Panc1 (cell line): Measurements from ENCODE around the gene MOXD1. TPM values are rescaled to one million over a fixed set of nuclear protein-coding genes. Genes with fewer than 3 reads are reported as not detected.

ENCODE experiments used
- ATAC-seq: fragments of 200-7000 bp; cut with Tn5 transposase; 2 replicates; pipeline ENCODE4 v1.9.1; 2020; ENCODE audit warnings: mild to moderate bottlenecking, moderate library complexity
- Bru-seq: library from RNA; stranded (reverse); fragments of 400-500 nt; gene quantifications from one replicate; lab custom pipeline; 2021; lab: Mats Ljungman, UMichigan
- BruChase-seq, 2 experiments: library from RNA; stranded (reverse); fragments of 400-500 nt; gene quantifications; one replicate each; lab custom pipeline; 2021; lab: Mats Ljungman, UMichigan
- BruUV-seq: library from RNA; stranded (reverse); fragments of 400-500 nt; replicated peaks from 2 replicates; lab custom pipeline; 2021; lab: Mats Ljungman, UMichigan
- CTCF ChIA-PET: fragments of 300-600 bp; sonication (Branson Sonifier 250); formaldehyde crosslinking; loops from one replicate; lab custom pipeline; 2022; ENCODE audit warnings: antibody characterized with exemption; lab: Charles Lee
- POLR2A ChIA-PET: fragments of 300-600 bp; sonication (Branson Sonifier 250); formaldehyde crosslinking; loops from one replicate; lab custom pipeline; 2022; ENCODE audit warnings: antibody characterized with exemption; lab: Charles Lee
- DNase-seq: peaks from one replicate; pipeline ENCODE4 v3.0.0-alpha.2; 2010; ENCODE audit warnings: low read depth, low spot score
- H3K27ac ChIP-seq: 2 replicates; pipeline ENCODE4 v1.5.1; 2011; ENCODE audit warnings: mild to moderate bottlenecking, low read length, inconsistent platforms
- H3K27me3 ChIP-seq: fragments of 200-500 bp; sonication (Bioruptor generic); 2 replicates; pipeline ENCODE4 v1.6.0; 2014; ENCODE audit warnings: low read length, inconsistent platforms; ENCODE audit not compliant: control insufficient read depth, insufficient read depth
- H3K36me3 ChIP-seq: fragments of 200-500 bp; sonication (Bioruptor generic); 2 replicates; pipeline ENCODE4 v1.5.1; 2014; ENCODE audit warnings: inconsistent platforms, mild to moderate bottlenecking, low read length, moderate library complexity; ENCODE audit not compliant: control insufficient read depth, insufficient read depth
- H3K4me1 ChIP-seq: 2 replicates; pipeline ENCODE4 v1.5.1; 2011; ENCODE audit warnings: inconsistent platforms, mild to moderate bottlenecking, low read length, moderate library complexity; ENCODE audit not compliant: control insufficient read depth, insufficient read depth
- H3K4me3 ChIP-seq, 2 experiments: 2 replicates each; pipeline ENCODE4 v1.5.1; 2011 to 2012; ENCODE audit warnings: low read depth in 2 of 2, low read length in 2 of 2, mild to moderate bottlenecking in 2 of 2, inconsistent platforms in 1 of 2, moderate library complexity in 1 of 2
- H3K9me3 ChIP-seq: fragments of 200-500 bp; sonication (Bioruptor generic); 2 replicates; pipeline ENCODE4 v1.5.1; 2014; ENCODE audit warnings: low read depth, mild to moderate bottlenecking, inconsistent platforms, low read length, moderate library complexity; ENCODE audit not compliant: control insufficient read depth, insufficient read depth
- POLR2AphosphoS5 ChIP-seq: IDR thresholded peaks from 2 replicates; pipeline ENCODE4 v1.6.1; 2012; ENCODE audit warnings: mild to moderate bottlenecking, low read depth, low read length, moderate library complexity
- SIN3A ChIP-seq: IDR thresholded peaks from 2 replicates; pipeline ENCODE4 v1.6.1; 2012; ENCODE audit warnings: low read depth, mild to moderate bottlenecking, low read length, moderate library complexity, borderline replicate concordance; ENCODE audit not compliant: insufficient read depth
- TCF7L2 ChIP-seq: IDR thresholded peaks from 2 replicates; pipeline ENCODE4 v1.6.1; 2011; ENCODE audit warnings: mild to moderate bottlenecking, low read depth, low read length, inconsistent platforms
- in situ Hi-C: cut with HindIII; loops from 2 replicates; pipeline ENCODE4 v1.10.0; 2016; ENCODE audit warnings: low sequenced_read_pairs, low pct_unique_long_range_greater_than_20kb
- intact Hi-C: fragments of 100-400 bp; cut with micrococcal nuclease; formaldehyde crosslinking; loops from one replicate; pipeline ENCODE4 v1.10.0; 2022; ENCODE audit not compliant: unreplicated experiment
- long read RNA-seq: library from polyadenylated mRNA; unstranded; transcript quantifications from one replicate; pipeline ENCODE4 v2.0.0, GENCODE V29; 2021; ENCODE audit not compliant: unreplicated experiment
- polyA plus RNA-seq: library from polyadenylated mRNA; unstranded; fragments of >200 nt; gene quantifications from one replicate; pipeline ENCODE4 v1.2.1, GENCODE V29; 2012; ENCODE audit warnings: missing spikeins; ENCODE audit not compliant: insufficient read length
- total RNA-seq: library from RNA; stranded (reverse); gene quantifications from one replicate; pipeline ENCODE4 v1.2.1, GENCODE V29; 2021; ENCODE audit not compliant: unreplicated experiment
- TF ChIP-seq, protein P1 (sequence below): fragments of 450-650 bp; IDR thresholded peaks from 2 replicates; pipeline ENCODE4 v1.5.1; 2017; ENCODE audit warnings: mild to moderate bottlenecking
- TF ChIP-seq, protein P2 (sequence below), 2 experiments: IDR thresholded peaks; 2 replicates each; pipeline ENCODE4 v1.6.1; 2011 to 2012; ENCODE audit warnings: low read depth in 2 of 2, control low read depth in 1 of 2, low read length in 1 of 2, mild to moderate bottlenecking in 1 of 2, moderate library complexity in 1 of 2; ENCODE audit not compliant: insufficient read depth in 1 of 2

MOXD1 gene
- total RNA-seq (0.21 TPM), Bru-seq, nascent RNA (percentile 9 among the genes with signal in this experiment), BruChase-seq, experiment 1, labeled RNA remaining after a 2-hour chase (percentile 6 among the genes with signal in this experiment), BruChase-seq, experiment 2, labeled RNA remaining after a 6-hour chase (percentile 7 among the genes with signal in this experiment)
- not detected for polyA plus RNA-seq
- long read RNA-seq = 0 reads

DNA sequence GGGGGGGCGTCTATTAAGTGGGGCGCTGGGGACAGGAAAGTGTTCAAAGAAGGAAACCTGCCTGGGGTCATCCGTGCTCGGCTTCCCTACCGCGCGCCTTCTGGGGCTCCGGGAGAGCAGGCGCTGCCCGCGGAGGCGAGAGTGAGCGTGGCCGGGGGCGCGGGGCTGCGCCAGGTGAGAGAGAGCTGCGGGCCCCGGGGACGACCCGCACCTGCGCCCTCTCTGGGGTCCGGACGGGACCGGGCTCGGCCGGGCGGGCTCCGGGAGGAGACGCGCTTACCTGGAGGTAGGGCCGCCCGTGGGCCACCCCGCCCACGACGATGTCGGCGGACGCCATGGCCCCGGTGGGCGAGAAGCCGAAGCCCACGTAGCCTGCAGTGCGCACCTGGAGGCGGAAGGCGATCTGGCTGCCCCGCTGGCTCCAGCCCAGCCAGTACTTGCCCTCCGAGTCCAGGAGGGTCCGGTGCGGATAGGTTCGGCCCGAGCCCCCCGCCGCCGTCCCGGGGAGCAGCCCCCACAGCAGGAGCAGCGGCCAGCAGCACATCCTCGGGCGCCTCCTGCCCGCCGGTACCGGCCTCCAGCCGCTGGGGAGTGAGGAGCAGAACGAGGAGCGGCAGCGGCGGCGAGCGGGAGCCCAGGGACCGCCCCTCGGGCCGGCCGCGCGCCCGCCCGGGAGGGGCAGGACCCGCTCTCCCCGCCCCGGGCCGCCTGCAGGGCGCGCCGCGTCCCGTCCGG lies at the start of gene MOXD1:
MOXD1 (minus strand) TSS at position 593 of the 735 bp plus-strand sequence; CDS start at position 544, 49 bp downstream.
- Histone ChIP-seq H3K36me3 (no peaks in the 10 kb centered on the region), H3K27me3 (peaks cover 39% of the 10 kb centered on the region), H3K4me1 (no peaks in the 10 kb centered on the region), H3K9me3 (no peaks in the 10 kb centered on the region), H3K27ac (no peak within 1 kb of the TSS), H3K4me3 (peak within 1 kb of the TSS; percentile 43 to 45)
- in situ Hi-C loops = no loop called here
- ATAC-seq (peak; percentile 84), DNase-seq (no peak)
- POLR2A ChIA-PET = no interaction called here
- CTCF ChIA-PET = no interaction called here
- BruUV-seq = no TSS peak
- intact Hi-C loops = no loop called here
- TF ChIP-seq, protein P1, sequence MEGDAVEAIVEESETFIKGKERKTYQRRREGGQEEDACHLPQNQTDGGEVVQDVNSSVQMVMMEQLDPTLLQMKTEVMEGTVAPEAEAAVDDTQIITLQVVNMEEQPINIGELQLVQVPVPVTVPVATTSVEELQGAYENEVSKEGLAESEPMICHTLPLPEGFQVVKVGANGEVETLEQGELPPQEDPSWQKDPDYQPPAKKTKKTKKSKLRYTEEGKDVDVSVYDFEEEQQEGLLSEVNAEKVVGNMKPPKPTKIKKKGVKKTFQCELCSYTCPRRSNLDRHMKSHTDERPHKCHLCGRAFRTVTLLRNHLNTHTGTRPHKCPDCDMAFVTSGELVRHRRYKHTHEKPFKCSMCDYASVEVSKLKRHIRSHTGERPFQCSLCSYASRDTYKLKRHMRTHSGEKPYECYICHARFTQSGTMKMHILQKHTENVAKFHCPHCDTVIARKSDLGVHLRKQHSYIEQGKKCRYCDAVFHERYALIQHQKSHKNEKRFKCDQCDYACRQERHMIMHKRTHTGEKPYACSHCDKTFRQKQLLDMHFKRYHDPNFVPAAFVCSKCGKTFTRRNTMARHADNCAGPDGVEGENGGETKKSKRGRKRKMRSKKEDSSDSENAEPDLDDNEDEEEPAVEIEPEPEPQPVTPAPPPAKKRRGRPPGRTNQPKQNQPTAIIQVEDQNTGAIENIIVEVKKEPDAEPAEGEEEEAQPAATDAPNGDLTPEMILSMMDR = no peak
- no peak for TF ChIP-seq SIN3A
- TF ChIP-seq, protein P2, sequence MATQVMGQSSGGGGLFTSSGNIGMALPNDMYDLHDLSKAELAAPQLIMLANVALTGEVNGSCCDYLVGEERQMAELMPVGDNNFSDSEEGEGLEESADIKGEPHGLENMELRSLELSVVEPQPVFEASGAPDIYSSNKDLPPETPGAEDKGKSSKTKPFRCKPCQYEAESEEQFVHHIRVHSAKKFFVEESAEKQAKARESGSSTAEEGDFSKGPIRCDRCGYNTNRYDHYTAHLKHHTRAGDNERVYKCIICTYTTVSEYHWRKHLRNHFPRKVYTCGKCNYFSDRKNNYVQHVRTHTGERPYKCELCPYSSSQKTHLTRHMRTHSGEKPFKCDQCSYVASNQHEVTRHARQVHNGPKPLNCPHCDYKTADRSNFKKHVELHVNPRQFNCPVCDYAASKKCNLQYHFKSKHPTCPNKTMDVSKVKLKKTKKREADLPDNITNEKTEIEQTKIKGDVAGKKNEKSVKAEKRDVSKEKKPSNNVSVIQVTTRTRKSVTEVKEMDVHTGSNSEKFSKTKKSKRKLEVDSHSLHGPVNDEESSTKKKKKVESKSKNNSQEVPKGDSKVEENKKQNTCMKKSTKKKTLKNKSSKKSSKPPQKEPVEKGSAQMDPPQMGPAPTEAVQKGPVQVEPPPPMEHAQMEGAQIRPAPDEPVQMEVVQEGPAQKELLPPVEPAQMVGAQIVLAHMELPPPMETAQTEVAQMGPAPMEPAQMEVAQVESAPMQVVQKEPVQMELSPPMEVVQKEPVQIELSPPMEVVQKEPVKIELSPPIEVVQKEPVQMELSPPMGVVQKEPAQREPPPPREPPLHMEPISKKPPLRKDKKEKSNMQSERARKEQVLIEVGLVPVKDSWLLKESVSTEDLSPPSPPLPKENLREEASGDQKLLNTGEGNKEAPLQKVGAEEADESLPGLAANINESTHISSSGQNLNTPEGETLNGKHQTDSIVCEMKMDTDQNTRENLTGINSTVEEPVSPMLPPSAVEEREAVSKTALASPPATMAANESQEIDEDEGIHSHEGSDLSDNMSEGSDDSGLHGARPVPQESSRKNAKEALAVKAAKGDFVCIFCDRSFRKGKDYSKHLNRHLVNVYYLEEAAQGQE (IDR thresholded peaks at IDR 0.05; ENCODE audit: insufficient read depth in 1 of 2, low read depth in 2 of 2, low read length in 1 of 2) = no peak
- no peak for TF ChIP-seq POLR2AphosphoS5
- TF ChIP-seq TCF7L2 = no peak

DNA sequence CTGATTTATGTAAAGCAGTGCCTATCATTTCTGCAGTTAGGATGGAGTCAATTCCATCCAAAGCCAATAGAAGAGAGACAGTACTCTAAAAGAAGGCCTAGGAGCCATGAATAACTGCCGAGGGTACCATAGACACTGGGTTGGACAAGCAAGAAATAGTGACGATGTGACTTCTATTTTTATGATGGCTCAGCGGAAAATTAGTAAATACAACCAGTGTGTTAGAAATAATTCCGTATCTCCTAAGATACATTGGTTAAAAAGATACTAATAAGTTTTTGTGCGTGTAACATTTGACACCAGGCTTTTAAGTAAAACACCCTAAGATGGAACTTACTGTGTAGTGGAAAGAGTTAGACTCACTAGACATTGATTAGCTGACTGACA lies 45.6 kb upstream of the MOXD1 start:
- intact Hi-C loops = no loop called here

More for the DNA sequence above, 45.6 kb upstream of the MOXD1 start:
- TF ChIP-seq, protein P2 (IDR thresholded peaks at IDR 0.05; ENCODE audit: insufficient read depth in 1 of 2, low read depth in 2 of 2, low read length in 1 of 2) = no peak
- TF ChIP-seq SIN3A (no peak), POLR2AphosphoS5 (no peak), TCF7L2 (no peak)
- TF ChIP-seq, protein P1 = no peak
- no TSS peak for BruUV-seq
- no peak overlapping the region for H3K27ac ChIP-seq
- H3K36me3 ChIP-seq = no peaks in the 10 kb centered on the region
- ChIA-PET CTCF (no interaction called here), POLR2A (no interaction called here)
- DNase-seq (no peak), ATAC-seq (no peak)
- in situ Hi-C loops = no loop called here
- H3K27me3 ChIP-seq = no peaks in the 10 kb centered on the region
- no peaks in the 10 kb centered on the region for H3K4me1 ChIP-seq
- H3K9me3 ChIP-seq = peaks cover 7% of the 10 kb centered on the region; the same call in 1 of the 2 replicates
- H3K4me3 ChIP-seq = no peak overlapping the region
